Measurements from ENCODE around the gene GLIS1. TPM values are rescaled to one million over a fixed set of nuclear protein-coding genes. Genes with fewer than 3 reads are reported as not detected.

GLIS1 gene
- total and polyA plus RNA-seq, 12 donors: 0.06 to 0.10 (median 0.09) TPM; not detected in 7

GRCh38 chr1:53645690-53646078 is 93.3 kb downstream of the GLIS1 start:
- intact Hi-C loops (cut with DNase I): no loop called here
- 88 to 93% methylated on average over 1 of the region's 1 CpG for WGBS, 2 donors
- H3K27ac ChIP-seq: no peak overlapping the region
- peaks cover 0 to 4% (median 0%) of the 10 kb centered on the region in 7 donors for H3K27me3 ChIP-seq
- H3K9me3 ChIP-seq: no peaks in the 10 kb centered on the region
- TF ChIP-seq CTCF (IDR thresholded peaks at IDR 0.05): no peak
- no peaks in the 10 kb centered on the region for H3K36me3 ChIP-seq
- DNase-seq (no peak), ATAC-seq (no peak)
- H3K4me1 ChIP-seq: peaks cover 0 to 5% (median 0%) of the 10 kb centered on the region in 9 donors
- H3K4me3 ChIP-seq: no peak overlapping the region

- H3K9me3 ChIP-seq: no peaks in the 10 kb centered on the region
- 77 to 80% methylated on average over 14 of the region's 14 CpGs for WGBS, 2 donors
- H3K4me1 ChIP-seq: peaks cover 0 to 5% (median 0%) of the 10 kb centered on the region in 9 donors
- H3K36me3 ChIP-seq: no peaks in the 10 kb centered on the region
- ATAC-seq (no peak), DNase-seq (no peak)
- H3K4me3 ChIP-seq: no peak overlapping the region
- H3K27ac ChIP-seq: no peak overlapping the region
- H3K27me3 ChIP-seq: peaks cover 0 to 4% (median 0%) of the 10 kb centered on the region in 7 donors
- intact Hi-C loops (cut with DNase I): no loop called here
- no peak for TF ChIP-seq CTCF (IDR thresholded peaks at IDR 0.05)
Measured at GRCh38 chr1:53644909-53645689, 93.9 kb downstream of the GLIS1 start.

- ATAC-seq (no peak), DNase-seq (no peak)
- Histone ChIP-seq H3K27ac (no peak overlapping the region), H3K4me3 (no peak overlapping the region), H3K27me3 (peaks cover 0 to 4% (median 0%) of the 10 kb centered on the region in 7 donors), H3K4me1 (peaks cover 0 to 5% (median 0%) of the 10 kb centered on the region in 9 donors), H3K36me3 (no peaks in the 10 kb centered on the region), H3K9me3 (no peaks in the 10 kb centered on the region)
- intact Hi-C loops (cut with DNase I): no loop called here
- no peak for TF ChIP-seq CTCF (IDR thresholded peaks at IDR 0.05)
- 75 to 94% methylated on average over 7 of the region's 7 CpGs for WGBS, 2 donors
Measured at GRCh38 chr1:53644496-53644895, 94.5 kb downstream of the GLIS1 start.

GRCh38 chr1:53643881-53644390 is 95.0 kb downstream of the GLIS1 start:
- no peaks in the 10 kb centered on the region for H3K9me3 ChIP-seq
- H3K27ac ChIP-seq: no peak overlapping the region
- intact Hi-C loops (cut with DNase I): no loop called here
- H3K4me1 ChIP-seq: peaks cover 0 to 5% (median 0%) of the 10 kb centered on the region in 9 donors
- DNase-seq (no peak), ATAC-seq (peak in 1 of 8 donors; percentile 18)
- H3K27me3 ChIP-seq: peaks cover 0 to 4% (median 0%) of the 10 kb centered on the region in 7 donors
- WGBS, 2 donors: 66 to 74% methylated on average over 4 of the region's 4 CpGs
- TF ChIP-seq CTCF (IDR thresholded peaks at IDR 0.05): no peak
- H3K4me3 ChIP-seq: no peak overlapping the region
- H3K36me3 ChIP-seq: no peaks in the 10 kb centered on the region
